ENCODE results near the gene TMEM164.

Gene TMEM164

DNA sequence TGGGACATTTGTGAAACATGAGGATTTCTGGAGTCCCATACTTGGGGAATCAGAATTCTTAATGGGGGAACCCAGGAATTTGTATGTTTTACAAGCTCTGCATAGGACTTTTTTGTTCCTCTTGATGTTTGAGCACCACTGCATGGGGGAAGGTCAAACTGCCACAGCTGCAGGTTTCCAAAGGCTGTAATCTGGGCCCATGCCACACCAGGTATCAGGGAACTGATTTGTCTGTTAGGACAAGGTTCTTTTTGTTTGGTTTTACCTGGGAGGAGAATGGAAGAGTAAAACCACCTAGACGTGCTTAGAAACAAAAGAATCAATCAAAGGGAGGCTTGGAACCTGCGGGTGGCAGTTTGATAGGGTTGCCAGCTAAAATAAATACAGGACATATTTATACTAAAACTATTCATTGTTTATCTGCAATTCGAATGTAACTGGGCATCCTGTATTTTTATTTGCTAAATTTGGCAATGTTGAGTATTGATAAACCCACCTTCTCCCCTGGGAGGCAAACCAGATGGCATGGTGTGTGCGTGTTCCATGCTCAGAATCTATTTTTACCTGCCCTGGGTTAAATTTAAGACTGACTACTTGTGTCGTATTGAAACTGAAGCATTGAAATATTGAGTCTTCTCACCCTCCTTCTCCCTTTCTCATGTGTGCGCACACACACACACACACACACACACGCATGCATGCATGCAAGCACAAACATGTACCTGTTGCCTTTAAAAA, 63.7 kb downstream of the TMEM164 start:
- TF ChIP-seq REST (IDR thresholded peaks at IDR 0.05; ENCODE audit: insufficient replicate concordance, low read depth) (no peak), GABPA (IDR thresholded peaks at IDR 0.05; ENCODE audit: low read depth) (no peak), CTCF (IDR thresholded peaks at IDR 0.05; ENCODE audit: insufficient read depth, low read length) (no peak), POLR2AphosphoS5 (IDR thresholded peaks at IDR 0.05; ENCODE audit: low read depth) (no peak), SPI1 (IDR thresholded peaks at IDR 0.05; ENCODE audit: borderline replicate concordance, low read depth) (no peak)
- Histone ChIP-seq H3K4me3 (replicated peaks; ENCODE audit: insufficient read depth, low read length) (no peak overlapping the region), H3K27me3 (ENCODE audit: insufficient read depth, poor library complexity, severe bottlenecking) (no peaks in the 10 kb centered on the region), H3K27ac (replicated peaks) (no peak overlapping the region)
- no peak for DNase-seq (ENCODE audit: low read depth in 1 of 2, low spot score in 1 of 2)

DNA sequence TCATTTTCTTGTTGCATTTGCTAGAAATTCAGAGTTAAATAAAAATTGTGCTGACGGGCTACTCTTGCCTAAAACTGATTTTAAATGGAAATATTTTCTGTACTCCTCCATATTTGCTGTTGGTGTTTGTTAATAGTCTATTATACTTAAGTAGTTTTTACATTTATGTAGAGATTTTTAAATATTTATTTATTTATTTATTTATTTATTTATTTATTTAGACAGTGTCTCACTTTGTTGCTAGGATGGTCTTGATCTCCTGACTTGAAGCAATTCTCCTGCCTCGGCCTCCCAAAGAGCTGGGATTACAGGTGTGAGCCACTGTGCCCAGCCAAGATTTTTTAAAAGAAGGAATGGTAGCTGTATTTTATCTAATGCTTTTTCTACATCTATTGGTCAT, 68.1 kb downstream of the TMEM164 start:
- TF ChIP-seq CTCF (IDR thresholded peaks at IDR 0.05; ENCODE audit: insufficient read depth, low read length) (no peak), GABPA (IDR thresholded peaks at IDR 0.05; ENCODE audit: low read depth) (no peak), SPI1 (IDR thresholded peaks at IDR 0.05; ENCODE audit: borderline replicate concordance, low read depth) (no peak), REST (IDR thresholded peaks at IDR 0.05; ENCODE audit: insufficient replicate concordance, low read depth) (no peak), POLR2AphosphoS5 (IDR thresholded peaks at IDR 0.05; ENCODE audit: low read depth) (no peak)
- DNase-seq (ENCODE audit: low read depth in 1 of 2, low spot score in 1 of 2): no peak
- Histone ChIP-seq H3K4me3 (replicated peaks; ENCODE audit: insufficient read depth, low read length) (no peak overlapping the region), H3K27me3 (ENCODE audit: insufficient read depth, poor library complexity, severe bottlenecking) (no peaks in the 10 kb centered on the region), H3K27ac (replicated peaks) (no peak overlapping the region)

DNA sequence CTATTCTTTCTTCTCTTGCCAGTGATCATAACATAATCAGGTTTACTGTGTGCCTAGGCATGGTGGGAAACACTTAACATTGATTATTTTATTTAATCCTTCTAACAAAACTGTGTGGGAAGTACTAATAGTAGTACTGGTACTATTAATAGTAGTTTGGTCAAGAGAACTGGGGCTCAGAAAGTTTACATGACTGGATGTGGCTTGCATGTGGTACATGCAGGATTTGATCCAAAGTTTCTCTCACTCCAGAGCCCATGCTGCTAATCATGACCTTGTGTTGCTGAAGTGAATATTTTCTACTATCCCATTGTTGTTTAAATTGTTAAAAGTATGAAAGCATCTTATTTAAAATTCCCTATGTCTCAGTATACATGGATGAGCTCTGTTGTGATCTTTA, 78.4 kb downstream of the TMEM164 start:
- TF ChIP-seq GABPA (IDR thresholded peaks at IDR 0.05; ENCODE audit: low read depth): no peak
- TF ChIP-seq REST (IDR thresholded peaks at IDR 0.05; ENCODE audit: insufficient replicate concordance, low read depth): no peak
- no peak for TF ChIP-seq SPI1 (IDR thresholded peaks at IDR 0.05; ENCODE audit: borderline replicate concordance, low read depth)
- no peaks in the 10 kb centered on the region for H3K27me3 ChIP-seq (ENCODE audit: insufficient read depth, poor library complexity, severe bottlenecking)
- H3K27ac ChIP-seq (replicated peaks): no peak overlapping the region
- H3K4me3 ChIP-seq (replicated peaks; ENCODE audit: insufficient read depth, low read length): no peak overlapping the region
- DNase-seq (ENCODE audit: low read depth in 1 of 2, low spot score in 1 of 2): no peak
